ENCODE data around the gene FOXK1. TPM values are rescaled to one million over a fixed set of nuclear protein-coding genes. Genes with fewer than 3 reads are reported as not detected.
"Not testable (repeated sequence)": the region's sequence is repeated elsewhere in the genome, so short reads cannot be mapped to it uniquely, and the experiment has no call there.

Gene FOXK1
- total and polyA plus RNA-seq, 12 donors, result 3.6 to 30.6 (median 24.2) TPM

GRCh38 chr7:4675771-4676367 lies 6.2 kb upstream of the FOXK1 start:
- 91% methylated on average over 8 of the region's 8 CpGs for WGBS, 2 donors
- intact Hi-C loops (cut with DNase I), result loop anchor here in 2 of 10 donors (5.0 kb wide), 2 partner anchors 34 to 296 kb away; no protein-coding TSS in a partner anchor
- ATAC-seq, result no peak

GRCh38 chr7:4677518-4677917 lies 4.6 kb upstream of the FOXK1 start:
- H3K4me3 ChIP-seq, H3K4me1 ChIP-seq, H3K36me3 ChIP-seq, H3K27ac ChIP-seq, DNase-seq, ATAC-seq, H3K27me3 ChIP-seq: not testable (repeated sequence)
- intact Hi-C loops (cut with DNase I), result loop anchor here in 2 of 10 donors (5.0 kb wide), 2 partner anchors 35 to 295 kb away; no protein-coding TSS in a partner anchor
- H3K9me3 ChIP-seq, result peaks cover 0 to 16% (median 0%) of the 10 kb centered on the region in 11 donors
- WGBS, 2 donors, result 96 to 97% methylated on average over 11 of the region's 11 CpGs

More at GRCh38 chr7:4675771-4676367, 6.2 kb upstream of the FOXK1 start:
- no peaks in the 10 kb centered on the region for H3K4me1 ChIP-seq
- H3K27me3 ChIP-seq, result no peaks in the 10 kb centered on the region
- peaks cover 0 to 16% (median 0%) of the 10 kb centered on the region in 11 donors for H3K9me3 ChIP-seq
- TF ChIP-seq CTCF (IDR thresholded peaks at IDR 0.05), result no peak
- H3K36me3 ChIP-seq, result no peaks in the 10 kb centered on the region
- H3K4me3 ChIP-seq, result no peak overlapping the region
- no peak overlapping the region for H3K27ac ChIP-seq
- no peak for DNase-seq

DNA sequence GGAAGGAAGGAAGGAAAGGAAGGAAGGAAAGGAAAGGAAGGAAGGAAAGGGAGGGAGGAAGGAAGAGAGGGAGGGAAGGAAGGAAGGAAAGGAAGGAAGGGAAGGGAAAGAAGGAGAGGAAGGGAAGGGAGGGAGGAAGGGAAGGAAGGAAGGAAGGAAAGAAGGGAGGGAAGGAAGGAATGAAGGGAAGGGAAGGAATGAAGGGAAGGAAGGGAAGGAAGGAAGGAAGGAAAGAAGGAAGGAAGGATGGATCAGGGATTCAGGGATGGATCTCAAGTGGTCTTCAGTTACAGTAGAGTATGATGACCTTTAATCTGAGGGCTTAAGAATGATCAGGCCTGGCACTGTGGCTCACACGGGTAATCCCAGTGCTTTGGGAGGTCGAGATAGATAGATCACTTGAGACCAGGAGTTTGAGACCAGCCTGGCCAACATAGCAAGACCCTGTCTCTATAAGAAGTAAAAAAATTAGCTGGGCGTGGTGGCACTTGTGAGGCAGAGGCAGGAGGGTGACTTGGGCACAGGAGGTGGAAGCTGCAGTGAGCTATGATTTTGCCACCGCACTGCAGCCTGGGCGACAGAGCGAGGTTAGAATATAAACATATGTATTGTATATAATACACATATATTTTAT lies 760 bp upstream of the FOXK1 start:
- Histone ChIP-seq H3K9me3 (no peaks in the 10 kb centered on the region), H3K36me3 (peaks cover 0 to 5% (median 0%) of the 10 kb centered on the region in 9 donors), H3K27ac (peak overlapping the region in 9 of 10 donors; percentile 55 to 89 (median 79)), H3K27me3 (no peaks in the 10 kb centered on the region), H3K4me1 (peaks cover 6 to 34% (median 21%) of the 10 kb centered on the region in 9 donors), H3K4me3 (peak overlapping the region in 9 of 10 donors; percentile 27 to 90 (median 56))
- no peak for ATAC-seq
- no peak for TF ChIP-seq CTCF (IDR thresholded peaks at IDR 0.05)
- WGBS, 2 donors, result 87% methylated on average over 6 of the region's 6 CpGs
- DNase-seq, result no peak
- intact Hi-C loops (cut with DNase I), result loop anchor here in 8 of 10 donors (1.0 to 10.0 kb wide), 9 partner anchors 34 to 71 kb away; no protein-coding TSS in a partner anchor

DNA sequence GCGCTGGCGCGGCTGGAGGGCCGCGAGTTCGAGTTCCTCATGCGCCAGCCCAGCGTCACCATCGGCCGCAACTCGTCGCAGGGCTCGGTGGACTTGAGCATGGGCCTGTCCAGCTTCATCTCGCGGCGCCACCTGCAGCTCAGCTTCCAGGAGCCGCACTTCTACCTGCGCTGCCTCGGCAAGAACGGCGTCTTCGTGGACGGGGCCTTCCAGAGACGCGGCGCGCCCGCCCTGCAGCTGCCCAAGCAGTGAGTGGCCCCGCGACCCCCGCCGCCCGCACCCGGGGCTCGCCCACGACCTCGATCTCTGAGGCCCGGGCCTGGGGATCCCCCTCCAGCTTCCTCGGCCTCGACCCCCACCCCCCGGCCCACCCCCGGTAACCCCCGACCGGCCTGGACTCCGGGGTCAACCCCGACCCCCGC lies 537 bp downstream of the FOXK1 start:
- peaks cover 0 to 7% (median 0%) of the 10 kb centered on the region in 9 donors for H3K36me3 ChIP-seq
- peak overlapping the region; percentile 91 to 98 (median 95) for H3K27ac ChIP-seq
- DNase-seq (peak; percentile 36 to 60), ATAC-seq (peak in 6 of 8 donors; percentile 14 to 49 (median 22))
- H3K4me1 ChIP-seq, result peaks cover 6 to 46% (median 31%) of the 10 kb centered on the region in 9 donors
- intact Hi-C loops (cut with DNase I), result loop anchor here (1.0 to 10.0 kb wide), 14 partner anchors 35 to 72 kb away; no protein-coding TSS in a partner anchor
- TF ChIP-seq CTCF (IDR thresholded peaks at IDR 0.05), result peak in 1 of 9 donors; percentile 15
- 1 to 2% methylated on average over 45 to 47 of the region's 47 CpGs for WGBS, 2 donors
- H3K4me3 ChIP-seq, result peak overlapping the region; percentile 42 to 99 (median 93)
- no peaks in the 10 kb centered on the region for H3K9me3 ChIP-seq
- no peaks in the 10 kb centered on the region for H3K27me3 ChIP-seq

All from heart right ventricle (tissue), 16 donors.